Astrocyte (in vitro differentiated cells and primary cell): ENCODE results near the gene KRT79. TPM values are rescaled to one million over a fixed set of nuclear protein-coding genes. Genes with fewer than 3 reads are reported as not detected.

Source experiments
- DNase-seq: peaks from one replicate; pipeline ENCODE4 v3.0.0-alpha.2; 2010; ENCODE audit warnings: low read depth
- FAIRE-seq: peaks from 2 replicates; lab custom pipeline; 2011; peaks lifted over from hg19 to GRCh38; lab: Jason Lieb, UNC
- H2AFZ ChIP-seq: 2 replicates; pipeline ENCODE4 v1.6.0; 2012; ENCODE audit warnings: low read depth, low read length, inconsistent platforms
- H3K27ac ChIP-seq: 2 replicates; pipeline ENCODE4 v1.5.1; 2011; ENCODE audit warnings: low read depth, low read length, inconsistent platforms
- H3K27me3 ChIP-seq: 2 replicates; pipeline ENCODE4 v1.6.0; 2011; ENCODE audit warnings: low read length, inconsistent platforms; ENCODE audit not compliant: insufficient read depth
- H3K36me3 ChIP-seq: 2 replicates; pipeline ENCODE4 v1.5.1; 2011; ENCODE audit warnings: low read length, inconsistent platforms; ENCODE audit not compliant: insufficient read depth
- H3K4me1 ChIP-seq: 2 replicates; pipeline ENCODE4 v1.5.1; 2011; ENCODE audit warnings: low read length, inconsistent platforms; ENCODE audit not compliant: insufficient read depth
- H3K4me2 ChIP-seq: 2 replicates; pipeline ENCODE4 v1.6.0; 2012; ENCODE audit warnings: low read length, inconsistent platforms
- H3K4me3 ChIP-seq: 2 replicates; pipeline ENCODE4 v1.5.1; 2011; ENCODE audit warnings: low read depth, mild to moderate bottlenecking, low read length, inconsistent platforms; ENCODE audit not compliant: insufficient read depth
- H3K79me2 ChIP-seq: 2 replicates; pipeline ENCODE4 v1.6.0; 2012; ENCODE audit warnings: mild to moderate bottlenecking, low read length, inconsistent platforms; ENCODE audit not compliant: insufficient read depth
- H3K9ac ChIP-seq: 2 replicates; pipeline ENCODE4 v1.6.0; 2012; ENCODE audit warnings: mild to moderate bottlenecking, low read length, inconsistent platforms
- H3K9me3 ChIP-seq: 2 replicates; pipeline ENCODE4 v1.5.1; 2012; ENCODE audit warnings: low read depth, mild to moderate bottlenecking, low read length, inconsistent platforms; ENCODE audit not compliant: insufficient read depth
- H4K20me1 ChIP-seq: 2 replicates; pipeline ENCODE4 v1.6.0; 2012; ENCODE audit warnings: low read length, inconsistent platforms; ENCODE audit not compliant: insufficient read depth
- H3K27ac Mint-ChIP-seq: one replicate; pipeline ENCODE4 v1.8.0; 2021; ENCODE audit warnings: mild to moderate bottlenecking, mixed read lengths; ENCODE audit not compliant: unreplicated experiment
- H3K27me3 Mint-ChIP-seq: one replicate; pipeline ENCODE4 v1.8.0; 2021; ENCODE audit warnings: low read depth, mixed read lengths; ENCODE audit not compliant: unreplicated experiment
- H3K36me3 Mint-ChIP-seq: one replicate; pipeline ENCODE4 v1.8.0; 2021; ENCODE audit warnings: low read depth, mixed read lengths; ENCODE audit not compliant: unreplicated experiment
- H3K4me1 Mint-ChIP-seq: one replicate; pipeline ENCODE4 v1.8.0; 2021; ENCODE audit warnings: low read depth, mixed read lengths; ENCODE audit not compliant: unreplicated experiment
- H3K4me3 Mint-ChIP-seq: one replicate; pipeline ENCODE4 v1.8.0; 2021; ENCODE audit warnings: mild to moderate bottlenecking, moderate library complexity, mixed read lengths; ENCODE audit not compliant: unreplicated experiment
- H3K9me3 Mint-ChIP-seq: one replicate; pipeline ENCODE4 v1.8.0; 2021; ENCODE audit warnings: mild to moderate bottlenecking, mixed read lengths; ENCODE audit not compliant: unreplicated experiment
- EZH2 ChIP-seq: IDR thresholded peaks from 2 replicates; pipeline ENCODE4 v1.6.1; 2012; ENCODE audit warnings: mild to moderate bottlenecking, low read length, inconsistent platforms; ENCODE audit not compliant: insufficient read depth
- total RNA-seq: library from RNA; stranded (reverse); gene quantifications from 2 replicates; pipeline ENCODE4 v1.2.1, GENCODE V29; 2021
- TF ChIP-seq, protein P1 (sequence below): IDR thresholded peaks from 2 replicates; pipeline ENCODE4 v1.5.1; 2011; ENCODE audit warnings: low read depth, mild to moderate bottlenecking, inconsistent platforms, low read length, moderate library complexity; ENCODE audit not compliant: insufficient read depth

The KRT79 gene
- total RNA-seq, 1 donor from 2014 or later: 0.50 TPM

DNA sequence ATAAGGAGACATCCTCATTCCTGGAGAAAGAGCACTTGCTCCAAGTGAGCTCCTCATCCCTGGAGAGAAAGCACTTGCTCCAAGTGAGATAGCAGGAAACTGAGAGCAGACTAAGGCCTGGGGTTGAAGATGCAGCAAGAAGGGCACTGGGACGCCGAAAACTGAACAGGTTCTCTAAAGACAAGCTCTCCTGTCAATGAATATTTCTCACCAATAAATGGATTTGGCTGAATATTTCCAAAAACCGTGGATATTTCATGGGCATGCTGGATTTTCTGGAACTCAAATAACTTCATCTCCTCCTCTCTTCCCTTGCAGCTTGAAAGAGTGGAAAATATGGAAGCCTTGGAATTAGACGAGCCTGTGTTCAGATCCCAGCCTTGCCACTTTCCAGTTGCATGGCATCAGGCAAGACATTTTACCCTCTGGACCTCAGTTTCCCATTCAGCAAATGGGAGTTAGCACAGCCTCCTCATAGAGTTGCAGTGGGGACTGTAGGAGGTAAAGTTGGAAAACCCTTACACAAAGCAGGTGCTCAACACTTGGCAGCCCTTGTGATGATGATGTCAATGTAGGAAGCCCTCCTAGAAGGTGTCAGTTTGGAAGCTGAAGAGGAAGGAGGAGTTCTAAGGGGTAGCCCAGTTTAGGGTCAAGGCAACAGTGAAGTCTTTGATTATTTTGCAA, 52.6 kb downstream of the KRT79 start:
- Histone ChIP-seq H4K20me1 (no peaks in the 10 kb centered on the region), H3K36me3 (no peaks in the 10 kb centered on the region), H3K27ac (no peak overlapping the region), H3K4me3 (no peak overlapping the region), H3K79me2 (no peaks in the 10 kb centered on the region), H3K4me1 (no peaks in the 10 kb centered on the region), H3K9me3 (no peaks in the 10 kb centered on the region), H3K4me2 (no peak overlapping the region), H2AFZ (no peak overlapping the region), H3K27me3 (peaks cover 45% of the 10 kb centered on the region), H3K9ac (no peak overlapping the region)
- DNase-seq: no peak
- TF ChIP-seq, protein P1, sequence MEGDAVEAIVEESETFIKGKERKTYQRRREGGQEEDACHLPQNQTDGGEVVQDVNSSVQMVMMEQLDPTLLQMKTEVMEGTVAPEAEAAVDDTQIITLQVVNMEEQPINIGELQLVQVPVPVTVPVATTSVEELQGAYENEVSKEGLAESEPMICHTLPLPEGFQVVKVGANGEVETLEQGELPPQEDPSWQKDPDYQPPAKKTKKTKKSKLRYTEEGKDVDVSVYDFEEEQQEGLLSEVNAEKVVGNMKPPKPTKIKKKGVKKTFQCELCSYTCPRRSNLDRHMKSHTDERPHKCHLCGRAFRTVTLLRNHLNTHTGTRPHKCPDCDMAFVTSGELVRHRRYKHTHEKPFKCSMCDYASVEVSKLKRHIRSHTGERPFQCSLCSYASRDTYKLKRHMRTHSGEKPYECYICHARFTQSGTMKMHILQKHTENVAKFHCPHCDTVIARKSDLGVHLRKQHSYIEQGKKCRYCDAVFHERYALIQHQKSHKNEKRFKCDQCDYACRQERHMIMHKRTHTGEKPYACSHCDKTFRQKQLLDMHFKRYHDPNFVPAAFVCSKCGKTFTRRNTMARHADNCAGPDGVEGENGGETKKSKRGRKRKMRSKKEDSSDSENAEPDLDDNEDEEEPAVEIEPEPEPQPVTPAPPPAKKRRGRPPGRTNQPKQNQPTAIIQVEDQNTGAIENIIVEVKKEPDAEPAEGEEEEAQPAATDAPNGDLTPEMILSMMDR: no peak
- no peak for TF ChIP-seq EZH2
- H3K36me3 Mint-ChIP-seq: peaks cover 2% of the 10 kb centered on the region
- peaks cover 69% of the 10 kb centered on the region for H3K27me3 Mint-ChIP-seq
- H3K4me1 Mint-ChIP-seq: no peaks in the 10 kb centered on the region
- no peak for FAIRE-seq
- H3K4me3 Mint-ChIP-seq: no peak overlapping the region
- H3K9me3 Mint-ChIP-seq: peaks cover 7% of the 10 kb centered on the region
- no peak overlapping the region for H3K27ac Mint-ChIP-seq

DNA sequence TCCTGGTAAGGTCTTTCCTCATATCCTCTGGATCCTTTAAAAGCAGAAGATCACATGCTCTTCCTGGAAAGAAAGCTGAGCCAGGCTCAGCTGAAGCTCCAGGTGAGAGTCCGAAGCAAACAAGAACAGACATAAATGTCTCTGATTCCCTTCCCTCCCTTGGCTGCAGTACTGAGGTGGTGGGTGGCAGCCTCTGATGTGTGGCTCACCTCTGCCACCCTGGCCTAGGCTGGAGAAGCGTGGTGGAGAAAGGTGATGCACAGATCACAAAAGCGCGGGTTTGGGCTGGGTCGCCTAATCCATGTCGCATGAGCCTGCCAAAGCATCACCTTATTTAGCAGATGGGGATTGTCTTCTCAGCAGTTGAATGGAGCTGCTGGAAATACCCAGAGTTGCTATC, 54.2 kb downstream of the KRT79 start:
- peaks cover under 1% of the 10 kb centered on the region for H3K36me3 Mint-ChIP-seq
- H3K27ac Mint-ChIP-seq: no peak overlapping the region
- Histone ChIP-seq H3K4me1 (no peaks in the 10 kb centered on the region), H3K9me3 (no peaks in the 10 kb centered on the region), H3K27me3 (peaks cover 42% of the 10 kb centered on the region), H3K4me3 (no peak overlapping the region), H2AFZ (no peak overlapping the region), H3K36me3 (no peaks in the 10 kb centered on the region), H3K9ac (no peak overlapping the region), H4K20me1 (no peaks in the 10 kb centered on the region), H3K27ac (no peak overlapping the region), H3K4me2 (no peak overlapping the region), H3K79me2 (no peaks in the 10 kb centered on the region)
- no peak for DNase-seq
- H3K9me3 Mint-ChIP-seq: peaks cover 2% of the 10 kb centered on the region
- FAIRE-seq: no peak
- no peak overlapping the region for H3K4me3 Mint-ChIP-seq
- peaks cover 74% of the 10 kb centered on the region for H3K27me3 Mint-ChIP-seq
- no peaks in the 10 kb centered on the region for H3K4me1 Mint-ChIP-seq
- TF ChIP-seq, protein P1: no peak
- no peak for TF ChIP-seq EZH2

DNA sequence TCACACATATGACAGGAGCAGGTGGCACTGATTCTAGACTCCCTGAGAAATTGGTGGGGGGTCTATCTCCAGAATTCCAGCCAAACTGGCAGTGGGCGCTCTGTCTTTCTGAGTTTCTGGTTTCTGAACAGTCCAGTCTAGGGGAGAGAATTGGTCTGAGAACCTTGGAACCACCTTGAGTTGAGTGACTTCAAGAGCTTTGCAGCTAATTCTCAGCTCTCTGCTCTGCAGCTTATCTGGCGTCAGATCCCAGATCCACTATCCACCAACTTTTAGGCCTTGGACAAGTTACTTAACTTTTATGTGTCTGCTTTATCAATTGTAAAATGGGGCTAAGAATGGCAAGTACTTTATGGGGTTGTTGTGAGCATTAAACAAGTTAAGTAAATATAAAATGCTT, 55.3 kb downstream of the KRT79 start:
- H3K4me1 Mint-ChIP-seq: no peaks in the 10 kb centered on the region
- Histone ChIP-seq H3K4me1 (no peaks in the 10 kb centered on the region), H3K79me2 (no peaks in the 10 kb centered on the region), H2AFZ (no peak overlapping the region), H3K36me3 (no peaks in the 10 kb centered on the region), H3K4me2 (no peak overlapping the region), H4K20me1 (no peaks in the 10 kb centered on the region), H3K27ac (no peak overlapping the region), H3K4me3 (no peak overlapping the region), H3K9me3 (no peaks in the 10 kb centered on the region), H3K9ac (no peak overlapping the region), H3K27me3 (peaks cover 42% of the 10 kb centered on the region)
- H3K27me3 Mint-ChIP-seq: peaks cover 71% of the 10 kb centered on the region
- H3K36me3 Mint-ChIP-seq: no peaks in the 10 kb centered on the region
- FAIRE-seq (no peak), DNase-seq (no peak)
- no peak overlapping the region for H3K27ac Mint-ChIP-seq
- peaks cover 2% of the 10 kb centered on the region for H3K9me3 Mint-ChIP-seq
- no peak for TF ChIP-seq EZH2
- TF ChIP-seq, protein P1: no peak
- no peak overlapping the region for H3K4me3 Mint-ChIP-seq
